HG02852 (cell line): ENCODE results near the gene ANKRD60.
A peak's percentile ranks its signal among the peaks of the same experiment; 100 is the strongest.

Source experiments
- ATAC-seq: cut with Tn5 transposase; IDR thresholded peaks from one replicate; pipeline ENCODE4 v1.9.1; 2021; ENCODE audit warnings: mild to moderate bottlenecking, moderate library complexity; ENCODE audit not compliant: unreplicated experiment

Gene ANKRD60

DNA sequence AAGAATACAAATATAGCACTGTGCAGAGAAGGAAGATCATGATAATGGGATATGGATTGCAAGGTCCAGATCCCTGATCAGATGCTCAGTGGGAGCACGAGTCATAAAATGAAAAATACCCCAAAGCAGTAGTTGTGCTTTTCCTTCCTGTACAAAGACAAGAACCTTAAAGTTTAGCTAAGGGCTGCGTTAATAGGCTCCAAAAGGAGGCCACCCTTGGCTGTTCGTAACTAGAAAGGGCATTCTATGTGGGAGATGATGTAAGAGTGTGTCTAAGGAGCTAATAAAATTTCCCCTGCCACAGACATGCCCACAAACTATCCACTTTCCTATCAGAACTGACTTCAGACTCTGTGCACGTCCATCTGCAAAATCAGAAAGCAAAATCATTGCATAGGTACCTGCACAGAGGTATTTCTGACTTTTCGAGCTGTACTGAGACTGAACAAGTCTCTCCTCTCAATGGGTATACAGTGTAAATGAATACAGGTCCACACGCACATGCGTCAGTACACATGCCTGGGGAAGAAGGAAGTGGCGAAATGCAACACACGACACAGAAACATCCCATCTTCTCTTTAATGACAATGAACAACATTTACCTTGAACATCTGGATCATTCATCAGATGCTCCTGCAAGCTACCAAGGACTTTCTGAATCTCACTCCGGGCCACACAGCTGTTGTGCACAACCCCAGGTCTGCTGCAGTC lies 16.9 kb upstream of the ANKRD60 start:
- no peak for ATAC-seq

DNA sequence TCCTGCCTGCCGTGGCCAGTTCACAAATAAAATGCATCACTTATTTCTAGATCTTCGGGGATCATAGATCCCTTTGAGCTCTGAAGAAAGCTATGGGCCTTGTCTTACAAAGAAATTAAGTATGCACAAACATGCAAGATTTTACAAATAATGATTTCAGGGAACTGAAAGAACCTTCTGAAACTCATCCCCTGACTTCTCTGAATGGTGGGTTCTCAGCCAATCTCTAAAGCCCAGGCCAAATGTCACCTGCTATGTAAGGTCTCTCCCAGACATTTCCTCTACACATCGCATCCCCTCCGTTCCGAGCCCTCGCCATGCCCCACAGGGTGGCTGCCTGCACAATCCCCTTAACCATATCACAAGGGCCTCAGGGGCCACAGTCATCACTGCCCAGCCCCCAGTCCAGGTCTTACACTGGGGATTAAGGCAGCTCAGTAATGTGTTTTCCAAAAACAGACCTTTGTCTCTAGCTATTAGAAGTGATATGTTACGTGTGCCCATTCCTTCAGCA lies 16.1 kb upstream of the ANKRD60 start:
- no peak for ATAC-seq

- no peak for ATAC-seq
Observed at GRCh38 chr20:58243653-58244410, 15.4 kb upstream of the ANKRD60 start.

DNA sequence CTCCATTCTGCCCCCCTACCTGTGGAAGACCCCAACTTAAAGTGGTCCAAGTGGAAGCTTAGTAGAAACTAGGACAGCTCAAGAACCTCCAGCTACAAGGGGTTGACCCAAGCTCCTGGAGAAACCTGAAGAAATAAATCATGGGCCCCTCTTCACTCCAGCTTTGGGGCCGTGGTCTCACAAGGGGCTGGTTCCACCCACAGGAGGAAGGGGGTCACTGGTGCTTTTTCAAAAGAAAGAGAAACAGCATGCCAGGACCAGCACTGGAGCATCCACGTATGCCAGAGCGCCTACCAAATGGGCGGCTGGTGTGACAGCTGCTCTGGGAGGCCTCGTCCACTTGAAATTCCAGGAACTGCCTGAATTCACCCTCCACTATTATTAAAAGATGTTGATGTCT lies 14.4 kb upstream of the ANKRD60 start:
- no peak for ATAC-seq

- ATAC-seq: no peak
Observed at GRCh38 chr20:58241766-58242465, 13.5 kb upstream of the ANKRD60 start.

- no peak for ATAC-seq
Observed at GRCh38 chr20:58240471-58240870, 12.0 kb upstream of the ANKRD60 start.

- ATAC-seq: no peak
Observed at GRCh38 chr20:58239216-58239615, 10.8 kb upstream of the ANKRD60 start.

GRCh38 chr20:58238490-58238889 lies 10.0 kb upstream of the ANKRD60 start:
- ATAC-seq: no peak

- ATAC-seq: no peak
Observed at GRCh38 chr20:58237318-58238132, 9.1 kb upstream of the ANKRD60 start.

- ATAC-seq: peak; percentile 91
Observed at GRCh38 chr20:58236612-58237317, 8.3 kb upstream of the ANKRD60 start.

- no peak for ATAC-seq
Observed at GRCh38 chr20:58235010-58235409, 6.6 kb upstream of the ANKRD60 start.

DNA sequence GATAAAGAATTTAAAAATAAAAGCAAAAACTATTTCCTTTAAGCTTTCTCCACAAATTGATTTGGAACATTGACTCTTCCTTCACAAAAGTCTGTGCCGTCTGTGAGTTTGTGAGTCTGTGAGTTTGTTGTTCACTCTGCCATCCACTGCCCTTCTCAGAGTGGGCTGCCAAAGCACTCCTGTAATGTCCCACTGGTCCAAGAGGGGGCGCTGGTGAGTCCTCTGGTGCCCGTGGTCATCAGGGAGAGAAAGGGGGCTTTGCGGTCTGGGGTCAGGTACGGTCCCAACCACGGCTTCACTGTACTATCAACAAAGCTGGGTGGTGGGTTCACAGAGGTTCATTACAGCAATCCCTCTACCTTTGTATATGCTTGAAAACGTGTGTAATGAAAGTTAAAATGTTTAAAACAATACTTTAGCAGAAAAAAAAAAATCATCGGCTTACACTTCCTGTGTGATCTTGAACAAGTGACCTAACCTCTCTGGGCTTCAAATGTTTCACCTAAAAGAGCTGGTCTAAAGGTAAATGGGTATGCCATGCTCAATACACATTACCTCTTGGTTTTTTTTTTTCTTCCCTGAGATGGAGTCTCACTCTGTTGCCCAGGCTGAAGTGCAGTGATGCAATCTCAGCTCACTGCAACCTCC lies 5.6 kb upstream of the ANKRD60 start:
- no peak for ATAC-seq

DNA sequence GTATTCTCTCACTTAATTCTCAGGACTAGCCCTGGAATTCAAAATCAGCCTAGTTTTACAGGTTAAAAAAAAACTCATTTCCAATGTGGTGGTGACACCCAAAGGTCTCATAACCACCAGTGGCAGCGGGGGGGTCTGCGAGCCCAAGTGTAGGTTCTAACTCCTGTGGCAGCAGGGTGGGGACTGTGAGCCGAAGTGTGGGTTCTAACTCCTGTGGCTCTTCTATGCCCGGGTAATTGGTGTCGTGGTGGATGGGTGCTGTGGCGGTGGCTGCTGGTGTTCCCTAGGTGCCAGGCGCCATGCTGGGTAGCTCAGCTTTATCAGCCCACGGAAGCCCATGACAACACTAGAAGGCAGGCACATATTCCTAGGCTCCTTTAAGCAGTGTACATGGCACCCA lies 4.9 kb upstream of the ANKRD60 start:
- ATAC-seq: no peak

DNA sequence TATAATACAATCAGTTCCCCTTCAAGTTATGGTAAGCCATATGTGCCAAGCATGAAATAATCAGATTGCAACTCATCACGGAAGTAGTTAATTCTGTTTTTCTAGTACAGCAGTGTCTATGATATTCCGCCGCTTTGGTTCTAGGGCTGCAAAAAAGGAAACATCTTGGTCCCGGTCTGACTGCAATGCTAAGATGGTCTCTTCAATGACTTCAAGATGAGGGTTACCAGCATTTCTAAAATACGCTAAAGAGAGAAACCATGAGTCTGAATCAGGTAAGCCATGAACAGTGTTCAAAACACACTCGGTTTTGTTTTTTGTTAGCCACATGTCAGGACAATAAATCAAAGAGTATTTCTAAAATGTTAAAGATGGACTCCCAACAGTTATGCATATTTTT lies 3.2 kb upstream of the ANKRD60 start:
- ATAC-seq: no peak

- no peak for ATAC-seq
Observed at GRCh38 chr20:58229198-58229798, 845 bp upstream of the ANKRD60 start.

DNA sequence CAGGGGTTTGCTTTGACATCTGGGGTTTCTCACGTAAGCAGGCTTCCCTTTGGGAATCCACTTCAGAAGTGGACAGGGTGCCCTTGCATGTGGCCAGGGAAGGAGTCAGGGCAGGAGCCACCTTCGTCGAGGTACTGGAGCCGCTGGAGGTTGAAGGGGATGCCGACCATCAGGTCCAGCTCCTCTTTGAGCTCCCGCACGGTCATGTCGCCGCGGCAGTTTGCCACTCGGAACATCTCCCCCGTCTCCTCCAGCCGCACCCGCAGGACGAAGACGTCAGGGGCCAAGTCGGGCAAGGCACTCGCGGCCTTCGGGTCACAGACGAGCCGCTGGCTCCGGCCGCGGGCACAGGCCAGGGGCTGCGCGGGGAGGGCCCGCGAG lies 360 bp downstream of the ANKRD60 start:
- ATAC-seq: no peak

GRCh38 chr20:58227391-58228102 lies 906 bp downstream of the ANKRD60 start:
- no peak for ATAC-seq

- ATAC-seq: no peak
Observed at GRCh38 chr20:58225452-58226200, 2.8 kb downstream of the ANKRD60 start.
